Stomach (tissue), 9 donors: Measurements from ENCODE around the gene APRT. TPM values are rescaled to one million over a fixed set of nuclear protein-coding genes. Genes with fewer than 3 reads are reported as not detected.

Experiments used
- DNase-seq, 2 donors: peaks; one replicate each; pipeline versions ENCODE4 v3.0.0 to v3.0.0-alpha.2; 2013 to 2019
- H3K27ac ChIP-seq, 5 donors: fragments of 200-600 bp in 4 of 5; sonication (generic) in 4 of 5; one replicate each; pipeline ENCODE4 v1.5.1; 2013 to 2019; ENCODE audit warnings: mild to moderate bottlenecking in 1 of 5, moderate library complexity in 1 of 5
- H3K27me3 ChIP-seq, 3 donors: fragments of 200-600 bp; sonication (generic); one replicate each; pipeline ENCODE4 v1.5.1; 2017 to 2019; ENCODE audit warnings: mixed run types in 1 of 3
- H3K36me3 ChIP-seq, 4 donors: fragments of 200-600 bp; sonication (generic); 1 replicate in 3 of 4; 2 replicates in 1 of 4; pipeline ENCODE4 v1.5.1; 2016 to 2019
- H3K4me1 ChIP-seq, 4 donors: fragments of 200-600 bp; sonication (generic); one replicate each; pipeline ENCODE4 v1.5.1; 2016 to 2019
- H3K4me3 ChIP-seq, 4 donors: fragments of 200-600 bp; sonication (generic) in 3 of 4; one replicate each; pipeline ENCODE4 v1.5.1; 2016 to 2019; ENCODE audit warnings: mild to moderate bottlenecking in 1 of 4
- H3K9me3 ChIP-seq, 4 donors: fragments of 200-600 bp; sonication (generic); one replicate each; pipeline ENCODE4 v1.5.1; 2016 to 2019
- CTCF ChIP-seq, 7 experiments: fragments of 450-650 bp in 4 of 7; fragments of 200-600 bp in 3 of 7; sonication (generic) in 3 of 7; IDR thresholded peaks; one replicate each; pipeline ENCODE4 v1.5.1; 2016 to 2019; ENCODE audit warnings: antibody characterized with exemption in 7 of 7, control low read depth in 2 of 7, mild to moderate bottlenecking in 1 of 7
- EP300 ChIP-seq: sonication (generic); formaldehyde crosslinking; IDR thresholded peaks from one replicate; pipeline ENCODE4 v1.6.1; 2017; ENCODE audit warnings: antibody characterized with exemption
- POLR2A ChIP-seq, 4 donors: fragments of 450-650 bp; IDR thresholded peaks; one replicate each; pipeline ENCODE4 v1.6.1; 2016; ENCODE audit warnings: antibody characterized with exemption in 4 of 4, control low read depth in 2 of 4, mild to moderate bottlenecking in 1 of 4, moderate library complexity in 1 of 4
- POLR2AphosphoS5 ChIP-seq, 3 donors: sonication (generic); formaldehyde crosslinking; IDR thresholded peaks; one replicate each; pipeline ENCODE4 v1.6.1; 2016; ENCODE audit warnings: antibody characterized with exemption in 3 of 3
- WGBS, 5 donors: extraction: QIAGEN DNeasy Blood & Tissue Kit in 3 of 5; methylation state at CpG; one replicate each; pipeline versions ENCODE4 v1.1.5 to v1.1.7; 2013 to 2018; 5-methylcytosine and 5-hydroxymethylcytosine counted together
- intact Hi-C: fragments of 100-400 bp; cut with DNase I; formaldehyde crosslinking; loops from one replicate; pipeline ENCODE4 v1.15.1; 2023; ENCODE audit warnings: low total_unique reads
- polyA plus RNA-seq, 3 donors: library from polyadenylated mRNA; stranded (reverse); fragments of 200-250 nt; gene quantifications; one replicate each; pipeline ENCODE4 v1.2.3, GENCODE V29; 2013
- total RNA-seq, 5 donors: library from RNA; depleted of rRNA; stranded (reverse); fragments of >200 nt; gene quantifications; one replicate each; pipeline versions ENCODE4 v1.1.0 to v1.2.3, GENCODE V29; 2014 to 2016
- donor health status: healthy with polysubstance abuse.
- donor health status: Bipolar disorder and iron deficiency.
- donor health status: healthy.

APRT gene
- total and polyA plus RNA-seq, 8 donors, result 18.1 to 340 (median 232) TPM

GRCh38 chr16:88809676-88810165 lies 2.0 kb downstream of the APRT start:
- peak overlapping the region in 3 of 5 donors; percentile 87 to 97 (median 93) for H3K27ac ChIP-seq
- H3K9me3 ChIP-seq, result no peaks in the 10 kb centered on the region
- peaks cover 0 to 2% (median 0%) of the 10 kb centered on the region in 3 donors for H3K27me3 ChIP-seq
- H3K36me3 ChIP-seq, result peaks cover 9 to 32% (median 27%) of the 10 kb centered on the region in 4 donors
- peak overlapping the region in 2 of 4 donors; percentile 85 to 93 for H3K4me3 ChIP-seq
- no peak for DNase-seq
- intact Hi-C loops, result no loop called here
- peaks cover 33 to 51% (median 44%) of the 10 kb centered on the region in 4 donors for H3K4me1 ChIP-seq
- no peak for TF ChIP-seq POLR2A (IDR thresholded peaks at IDR 0.05)
- TF ChIP-seq CTCF (IDR thresholded peaks at IDR 0.05), result no peak
- no peak for TF ChIP-seq POLR2AphosphoS5 (IDR thresholded peaks at IDR 0.05)
- no peak for TF ChIP-seq EP300
- WGBS, 5 donors, result 66 to 78% (median 76%) methylated on average over 10 of the region's 10 CpGs

DNA sequence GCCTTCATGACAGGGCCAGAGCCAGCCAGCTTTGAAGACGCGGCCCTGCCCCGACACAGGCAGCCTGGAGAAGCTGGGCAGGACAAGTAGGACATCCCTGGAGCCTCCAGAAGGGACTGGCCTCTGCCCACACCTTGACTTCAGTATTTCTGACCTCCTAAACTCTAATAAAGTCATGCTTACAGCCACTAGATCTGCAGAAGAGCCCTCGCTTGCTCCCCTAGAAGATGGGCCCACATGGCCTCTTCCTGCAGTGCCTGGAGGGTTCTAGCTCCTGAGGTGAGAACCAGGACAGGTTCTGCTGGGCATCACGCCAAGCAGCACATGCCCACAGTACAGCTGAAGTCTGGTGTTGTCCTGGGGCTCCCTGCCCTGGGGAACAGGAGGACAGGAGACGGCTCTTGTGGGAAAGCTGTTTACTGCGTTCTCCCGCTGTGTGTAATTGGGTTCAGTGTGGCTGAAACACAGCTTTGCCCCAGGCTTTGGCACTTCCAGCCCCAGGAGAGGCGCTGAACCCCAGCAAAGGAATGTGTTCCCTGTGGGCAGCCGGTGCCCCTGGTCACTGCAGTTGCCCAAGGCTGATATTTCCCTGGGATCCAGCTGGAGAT lies 2.6 kb downstream of the APRT start:
- no peak for TF ChIP-seq POLR2A (IDR thresholded peaks at IDR 0.05)
- TF ChIP-seq EP300, result no peak
- no peak for TF ChIP-seq CTCF (IDR thresholded peaks at IDR 0.05)
- no peak for TF ChIP-seq POLR2AphosphoS5 (IDR thresholded peaks at IDR 0.05)
- no peak for DNase-seq
- intact Hi-C loops, result no loop called here
- H3K27ac ChIP-seq, result no peak overlapping the region
- peaks cover 0 to 8% (median 1%) of the 10 kb centered on the region in 3 donors for H3K27me3 ChIP-seq
- H3K9me3 ChIP-seq, result no peaks in the 10 kb centered on the region
- peaks cover 39 to 56% (median 50%) of the 10 kb centered on the region in 4 donors for H3K4me1 ChIP-seq
- peaks cover 9 to 32% (median 27%) of the 10 kb centered on the region in 4 donors for H3K36me3 ChIP-seq
- 78 to 90% (median 86%) methylated on average over 4 to 10 of the region's 10 CpGs for WGBS, 5 donors
- no peak overlapping the region for H3K4me3 ChIP-seq

DNA sequence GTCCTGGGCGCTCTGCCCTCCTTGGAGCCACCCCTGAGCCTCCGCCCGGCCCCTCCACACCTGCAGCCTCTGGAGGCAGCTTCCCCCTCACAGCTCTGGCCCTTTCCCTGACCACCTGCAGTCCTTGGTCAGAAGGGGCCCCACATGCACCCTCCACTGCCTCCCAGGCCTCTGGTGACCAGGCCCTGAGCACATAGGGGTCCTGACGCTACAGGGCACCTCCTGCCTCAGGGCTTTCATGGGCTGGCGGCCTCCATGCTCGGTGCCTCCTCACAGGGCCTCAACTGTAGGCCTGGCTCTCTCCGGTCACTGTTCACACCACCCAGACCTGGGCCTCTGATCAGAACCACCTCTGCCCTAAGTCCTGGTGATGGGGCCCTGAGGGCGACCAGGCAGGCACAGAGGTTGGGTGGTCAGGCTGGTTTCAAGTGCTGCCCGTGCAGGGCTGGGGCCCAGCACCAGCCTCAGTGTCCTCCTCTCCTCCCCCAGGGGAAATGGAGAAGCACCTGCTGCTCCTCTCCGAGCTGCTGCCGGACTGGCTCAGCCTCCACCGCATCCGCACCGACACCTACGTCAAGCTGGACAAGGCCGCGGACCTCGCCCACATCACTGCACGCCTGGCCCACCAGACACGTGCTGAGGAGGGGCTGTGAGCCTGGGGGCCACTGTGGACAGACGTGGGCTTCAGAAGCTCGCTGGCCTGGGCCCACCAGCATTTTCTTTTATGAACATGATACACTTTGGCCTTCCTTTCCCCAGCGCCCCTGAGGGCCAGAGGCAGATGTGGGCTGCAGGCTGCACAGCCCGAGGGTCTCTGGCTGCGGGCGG lies 3.9 kb downstream of the APRT start:
- peaks cover 41 to 54% (median 53%) of the 10 kb centered on the region in 4 donors for H3K4me1 ChIP-seq
- 88 to 92% (median 90%) methylated on average over 16 to 26 of the region's 26 CpGs for WGBS, 5 donors
- DNase-seq, result no peak
- H3K4me3 ChIP-seq, result no peak overlapping the region
- no peaks in the 10 kb centered on the region for H3K9me3 ChIP-seq
- intact Hi-C loops, result no loop called here
- no peak overlapping the region for H3K27ac ChIP-seq
- TF ChIP-seq CTCF (IDR thresholded peaks at IDR 0.05), result no peak
- TF ChIP-seq POLR2AphosphoS5 (IDR thresholded peaks at IDR 0.05), result no peak
- TF ChIP-seq EP300, result no peak
- TF ChIP-seq POLR2A (IDR thresholded peaks at IDR 0.05), result no peak
- H3K36me3 ChIP-seq, result peaks cover 9 to 32% (median 27%) of the 10 kb centered on the region in 4 donors
- H3K27me3 ChIP-seq, result peaks cover 0 to 10% (median 5%) of the 10 kb centered on the region in 3 donors

DNA sequence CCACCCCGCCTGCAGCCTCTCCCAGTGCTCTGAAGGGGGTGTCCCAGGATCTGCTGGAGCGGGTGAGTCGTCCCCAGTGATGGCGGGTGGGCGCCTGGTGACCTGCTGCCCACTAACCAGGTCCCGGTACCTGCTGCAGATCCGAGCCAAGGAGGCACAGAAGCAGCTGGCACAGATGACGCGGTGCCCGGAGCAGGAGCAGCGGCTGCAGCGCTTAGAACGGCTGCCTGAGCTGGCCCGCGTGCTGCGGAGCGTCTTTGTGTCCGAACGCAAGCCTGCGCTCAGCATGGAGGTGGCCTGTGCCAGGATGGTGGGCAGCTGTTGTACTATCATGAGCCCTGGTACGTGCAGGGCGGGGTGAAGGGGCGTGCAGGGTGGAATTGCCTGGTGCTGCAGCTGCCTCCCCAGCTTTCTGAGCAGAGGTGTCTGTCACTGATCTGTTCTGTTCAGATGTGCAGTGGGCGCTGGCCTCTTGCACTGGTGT lies 4.5 kb downstream of the APRT start:
- no peak for DNase-seq
- intact Hi-C loops, result no loop called here
- H3K4me3 ChIP-seq, result no peak overlapping the region
- no peaks in the 10 kb centered on the region for H3K9me3 ChIP-seq
- peaks cover 35 to 54% (median 53%) of the 10 kb centered on the region in 4 donors for H3K4me1 ChIP-seq
- H3K36me3 ChIP-seq, result peaks cover 9 to 32% (median 27%) of the 10 kb centered on the region in 4 donors
- TF ChIP-seq CTCF (IDR thresholded peaks at IDR 0.05) (no peak), EP300 (no peak), POLR2A (IDR thresholded peaks at IDR 0.05) (no peak), POLR2AphosphoS5 (IDR thresholded peaks at IDR 0.05) (no peak)
- WGBS, 5 donors, result 88 to 89% (median 89%) methylated on average over 18 to 24 of the region's 24 CpGs
- H3K27me3 ChIP-seq, result peaks cover 0 to 10% (median 5%) of the 10 kb centered on the region in 3 donors
- H3K27ac ChIP-seq, result no peak overlapping the region
